Kidney (tissue), 14 donors: ENCODE measurements around the gene SLC39A11. TPM values are rescaled to one million over a fixed set of nuclear protein-coding genes. Genes with fewer than 3 reads are reported as not detected.
A peak's percentile ranks its signal among the peaks of the same experiment; 100 is the strongest.

Experiments used
- DNase-seq, 5 donors: peaks; one replicate each; pipeline ENCODE4 v3.0.0-alpha.2; 2013 to 2020
- FAIRE-seq: peaks from 2 replicates; lab custom pipeline; 2012; peaks lifted over from hg19 to GRCh38; lab: Jason Lieb, UNC
- H3K27ac ChIP-seq, 2 donors: one replicate each; pipeline ENCODE4 v1.7.0; 2013; ENCODE audit warnings: low read depth in 2 of 2, low read length in 2 of 2, inconsistent platforms in 1 of 2
- H3K27me3 ChIP-seq: one replicate; pipeline ENCODE4 v1.7.1; 2013; ENCODE audit warnings: low read length, inconsistent platforms; ENCODE audit not compliant: control insufficient read depth, insufficient read depth
- H3K36me3 ChIP-seq, 3 donors: one replicate each; pipeline versions ENCODE4 v1.7.0 to v1.7.1; 2013; ENCODE audit warnings: low read length in 3 of 3, control low read depth in 1 of 3, inconsistent platforms in 1 of 3; ENCODE audit not compliant: insufficient read depth in 3 of 3, control insufficient read depth in 2 of 3
- H3K4me1 ChIP-seq, 3 donors: one replicate each; pipeline versions ENCODE4 v1.7.0 to v1.7.1; 2013; ENCODE audit warnings: low read length in 3 of 3, inconsistent platforms in 1 of 3, low read depth in 1 of 3; ENCODE audit not compliant: control insufficient read depth in 2 of 3, insufficient read depth in 2 of 3
- H3K4me3 ChIP-seq, 3 donors: one replicate each; pipeline versions ENCODE4 v1.7.0 to v1.8.1; 2013; ENCODE audit warnings: low read length in 3 of 3, control low read depth in 1 of 3, inconsistent platforms in 1 of 3
- H3K9ac ChIP-seq, 3 donors: one replicate each; pipeline versions ENCODE4 v1.7.0 to v1.7.1; 2013; ENCODE audit warnings: low read length in 3 of 3, control low read depth in 1 of 3, inconsistent platforms in 1 of 3
- H3K9me3 ChIP-seq, 3 donors: one replicate each; pipeline versions ENCODE4 v1.7.0 to v1.7.1; 2013; ENCODE audit warnings: low read length in 3 of 3, control low read depth in 1 of 3, inconsistent platforms in 1 of 3; ENCODE audit not compliant: control insufficient read depth in 2 of 3, insufficient read depth in 1 of 3
- intact Hi-C: fragments of 100-400 bp; cut with DNase I; formaldehyde crosslinking; loops from one replicate; pipeline ENCODE4 v1.11.1; 2022
- polyA plus RNA-seq: library from polyadenylated mRNA; stranded (reverse); fragments of 350-450 nt; fragmentation: Illumina TruSeq; extraction: RNeasy Lipid Tissue Mini Kit (QIAGEN cat#74804); gene quantifications from one replicate; pipeline ENCODE4 v1.2.3, GENCODE V29; 2014; ENCODE audit warnings: low read depth, low replicate concordance; ENCODE audit not compliant: insufficient read depth
- total RNA-seq: library from RNA; stranded (reverse); fragmentation: NEBNext Ultra II Directional; extraction: Animal tissue kit (Norgen Biotek cat#: 25700); gene quantifications from one replicate; pipeline ENCODE4 v1.2.1, GENCODE V29; 2021
- TF ChIP-seq, protein P1 (sequence below): IDR thresholded peaks from 3 replicates; pipeline ENCODE4 v1.5.1; 2012; ENCODE audit warnings: mild to moderate bottlenecking, moderate library complexity, borderline replicate concordance; ENCODE audit not compliant: insufficient read depth; ENCODE audit errors: extremely low read depth
- donor health status: control.
- donor health status: control.
- donor health status: control.
- donor health status: control.
- donor health status: control.
- donor health status: DM: yes; HTN: yes; CAD: no.
- donor health status: Normal renal cell carcinoma (clear cell type).

Gene SLC39A11
- total and polyA plus RNA-seq, 2 donors from 2014 or later: 19.7 to 37.2 TPM

DNA sequence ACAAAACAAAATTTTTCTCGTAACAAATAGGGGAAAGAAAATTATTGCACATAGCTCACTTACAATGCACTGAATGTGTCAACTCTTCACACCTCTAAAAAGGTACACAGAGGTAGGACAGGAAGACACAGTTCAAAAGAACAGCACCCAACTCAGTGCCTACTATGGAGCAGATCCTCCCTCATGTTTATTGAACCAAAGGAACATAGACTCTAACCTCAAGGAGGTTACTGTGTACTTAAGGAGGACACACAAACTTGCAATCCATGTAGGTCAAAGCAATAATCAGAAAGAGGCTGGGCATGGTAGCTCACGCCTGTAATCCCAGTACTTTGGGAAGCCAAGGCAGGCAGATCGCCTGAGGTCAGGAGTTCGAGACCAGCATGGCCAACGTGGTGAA lies 50.3 kb downstream of the SLC39A11 start:
- no peaks in the 10 kb centered on the region for H3K27me3 ChIP-seq
- DNase-seq: no peak
- H3K4me3 ChIP-seq: no peak overlapping the region
- intact Hi-C loops: no loop called here
- TF ChIP-seq, protein P1, sequence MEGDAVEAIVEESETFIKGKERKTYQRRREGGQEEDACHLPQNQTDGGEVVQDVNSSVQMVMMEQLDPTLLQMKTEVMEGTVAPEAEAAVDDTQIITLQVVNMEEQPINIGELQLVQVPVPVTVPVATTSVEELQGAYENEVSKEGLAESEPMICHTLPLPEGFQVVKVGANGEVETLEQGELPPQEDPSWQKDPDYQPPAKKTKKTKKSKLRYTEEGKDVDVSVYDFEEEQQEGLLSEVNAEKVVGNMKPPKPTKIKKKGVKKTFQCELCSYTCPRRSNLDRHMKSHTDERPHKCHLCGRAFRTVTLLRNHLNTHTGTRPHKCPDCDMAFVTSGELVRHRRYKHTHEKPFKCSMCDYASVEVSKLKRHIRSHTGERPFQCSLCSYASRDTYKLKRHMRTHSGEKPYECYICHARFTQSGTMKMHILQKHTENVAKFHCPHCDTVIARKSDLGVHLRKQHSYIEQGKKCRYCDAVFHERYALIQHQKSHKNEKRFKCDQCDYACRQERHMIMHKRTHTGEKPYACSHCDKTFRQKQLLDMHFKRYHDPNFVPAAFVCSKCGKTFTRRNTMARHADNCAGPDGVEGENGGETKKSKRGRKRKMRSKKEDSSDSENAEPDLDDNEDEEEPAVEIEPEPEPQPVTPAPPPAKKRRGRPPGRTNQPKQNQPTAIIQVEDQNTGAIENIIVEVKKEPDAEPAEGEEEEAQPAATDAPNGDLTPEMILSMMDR: no peak
- H3K36me3 ChIP-seq: no peaks in the 10 kb centered on the region
- H3K4me1 ChIP-seq: peaks cover 0 to 3% (median 0%) of the 10 kb centered on the region in 3 donors
- FAIRE-seq: no peak
- no peak overlapping the region for H3K27ac ChIP-seq
- no peaks in the 10 kb centered on the region for H3K9me3 ChIP-seq
- H3K9ac ChIP-seq: no peak overlapping the region

DNA sequence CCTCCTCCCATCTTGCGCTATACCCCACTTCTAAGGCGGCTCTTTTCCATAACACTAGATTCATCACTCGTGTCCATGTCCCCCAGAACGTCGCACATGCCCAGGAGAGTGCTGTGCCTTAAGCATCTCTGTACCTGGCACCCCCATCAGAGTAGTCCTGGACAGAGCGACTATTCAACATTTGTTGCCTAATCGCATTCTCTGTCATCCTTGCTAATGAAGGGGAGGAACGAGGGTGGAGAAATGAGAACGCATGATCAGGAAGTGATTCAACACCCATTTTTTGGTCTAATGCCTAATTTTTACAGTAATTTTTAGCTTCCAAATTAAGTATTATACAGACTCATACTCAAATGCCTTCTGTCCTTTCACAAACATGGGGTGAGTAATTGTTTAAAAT lies 53.2 kb downstream of the SLC39A11 start:
- TF ChIP-seq, protein P1: no peak
- DNase-seq (no peak), FAIRE-seq (no peak)
- Histone ChIP-seq H3K36me3 (no peaks in the 10 kb centered on the region), H3K9ac (no peak overlapping the region), H3K9me3 (no peaks in the 10 kb centered on the region), H3K4me3 (no peak overlapping the region), H3K4me1 (peaks cover 0 to 3% (median 0%) of the 10 kb centered on the region in 3 donors), H3K27me3 (no peaks in the 10 kb centered on the region), H3K27ac (no peak overlapping the region)
- intact Hi-C loops: no loop called here

- Histone ChIP-seq H3K27me3 (no peaks in the 10 kb centered on the region), H3K27ac (no peak overlapping the region), H3K4me3 (no peak overlapping the region), H3K4me1 (peaks cover 0 to 5% (median 3%) of the 10 kb centered on the region in 3 donors), H3K36me3 (no peaks in the 10 kb centered on the region), H3K9me3 (no peaks in the 10 kb centered on the region), H3K9ac (no peak overlapping the region)
- FAIRE-seq (no peak), DNase-seq (no peak)
- intact Hi-C loops: no loop called here
- TF ChIP-seq, protein P1: no peak
These were observed 61.0 kb downstream of the SLC39A11 start for GRCh38 chr17:73031472-73031871.

DNA sequence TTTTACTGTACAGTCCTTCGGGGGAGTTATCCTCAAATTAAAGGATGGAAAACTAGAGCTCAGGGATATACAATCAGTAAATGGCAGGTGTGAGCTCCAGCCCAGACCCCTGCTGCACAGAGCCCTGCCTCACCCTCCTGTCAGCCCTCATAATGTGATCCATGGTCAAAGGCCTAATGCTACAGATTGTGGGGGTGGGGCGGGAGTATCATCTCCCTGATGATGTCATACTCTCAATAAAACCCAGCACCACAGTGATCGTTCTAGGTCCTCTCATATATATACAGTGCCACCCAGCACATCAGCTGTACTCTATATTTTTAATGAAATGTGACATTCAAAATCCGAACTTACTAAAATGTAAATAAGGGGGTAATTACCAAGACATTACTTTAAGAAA lies 61.5 kb downstream of the SLC39A11 start:
- no peak for DNase-seq
- no peak overlapping the region for H3K9ac ChIP-seq
- intact Hi-C loops: no loop called here
- H3K4me1 ChIP-seq: peaks cover 0 to 5% (median 3%) of the 10 kb centered on the region in 3 donors
- H3K36me3 ChIP-seq: no peaks in the 10 kb centered on the region
- no peaks in the 10 kb centered on the region for H3K27me3 ChIP-seq
- H3K27ac ChIP-seq: peak overlapping the region; percentile 67 to 72
- FAIRE-seq: no peak
- no peaks in the 10 kb centered on the region for H3K9me3 ChIP-seq
- no peak overlapping the region for H3K4me3 ChIP-seq
- TF ChIP-seq, protein P1: no peak
